Activated naive CD4-positive, alpha-beta T cell treated with anti-CD3 and anti-CD28 coated beads, Interleukin-2, amount 50 U/mL, for 72 hours (primary cell): Measurements from ENCODE around the gene MIER2. TPM values are rescaled to one million over a fixed set of nuclear protein-coding genes. Genes with fewer than 3 reads are reported as not detected.
"Not testable (repeated sequence)": the region's sequence is repeated elsewhere in the genome, so short reads cannot be mapped to it uniquely, and the experiment has no call there.

ENCODE experiments used
- ATAC-seq, 2 donors: fragments of 150-1000 bp; cut with Tn5 transposase; 2 replicates each; pipeline ENCODE4 v1.10.0; 2021; ENCODE audit warnings: mild to moderate bottlenecking in 2 of 2, moderate library complexity in 2 of 2
- DNase-seq, 2 donors: peaks; one replicate each; pipeline ENCODE4 v3.0.0; 2021 to 2022; ENCODE audit warnings: low spot score in 2 of 2
- H3K27ac Mint-ChIP-seq, 2 donors: one replicate each; pipeline ENCODE4 v1.8.0; 2022; ENCODE audit warnings: mild to moderate bottlenecking in 2 of 2, mixed read lengths in 2 of 2
- H3K36me3 Mint-ChIP-seq, 2 donors: one replicate each; pipeline ENCODE4 v1.8.0; 2022; ENCODE audit warnings: mixed read lengths in 2 of 2
- H3K9me3 Mint-ChIP-seq, 2 donors: one replicate each; pipeline ENCODE4 v1.8.0; 2022; ENCODE audit warnings: mixed read lengths in 2 of 2
- total RNA-seq, 2 donors: library from RNA; stranded (reverse); gene quantifications; one replicate each; pipeline ENCODE4 v1.2.3, GENCODE V29; 2022

The MIER2 gene
- total RNA-seq, 2 donors from 2014 or later, result 22.8 to 34.3 TPM

DNA sequence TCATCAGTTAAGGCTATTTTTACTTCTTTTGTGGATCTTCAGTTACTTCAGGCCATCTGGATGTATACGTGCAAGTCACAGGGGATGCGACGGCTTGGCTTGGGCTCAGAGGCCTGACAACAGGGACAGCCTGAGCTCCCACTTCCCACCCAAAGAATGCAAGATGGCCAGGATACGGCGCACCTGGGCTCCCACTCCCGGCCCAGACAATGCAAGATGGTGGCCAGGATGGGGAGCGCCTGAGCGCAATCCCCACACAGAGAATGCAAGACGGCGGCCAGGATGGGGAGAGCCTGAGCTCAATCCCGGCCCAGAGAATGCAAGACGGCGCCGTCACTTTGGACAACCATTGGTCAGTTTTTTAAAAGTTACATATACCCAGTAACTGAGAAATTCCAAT lies 25.3 kb upstream of the MIER2 start:
- Mint-ChIP-seq H3K27ac (no peak overlapping the region), H3K9me3 (no peaks in the 10 kb centered on the region), H3K36me3 (no peaks in the 10 kb centered on the region)
- no peak for ATAC-seq
- peak in 1 of 2 donors; percentile 21 for DNase-seq

DNA sequence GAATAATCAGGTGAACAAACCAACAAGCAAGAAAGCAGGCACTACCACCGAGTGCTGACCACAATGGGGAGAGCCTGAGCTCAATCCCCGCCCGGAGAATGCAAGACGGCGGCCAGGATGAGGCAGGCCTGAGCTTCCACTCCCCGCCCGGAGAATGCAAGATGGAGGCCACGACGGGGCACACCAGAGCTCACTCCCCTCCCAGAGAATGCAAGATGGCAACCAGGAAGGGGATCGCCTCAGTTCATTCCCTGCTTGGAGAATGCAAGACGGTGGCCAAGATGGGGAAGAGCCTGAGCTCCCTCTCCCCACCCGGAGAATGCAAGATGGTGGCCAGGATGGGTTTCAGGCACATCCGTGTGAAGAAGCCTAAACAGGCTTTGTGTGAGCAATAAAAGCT lies 24.7 kb upstream of the MIER2 start:
- no peaks in the 10 kb centered on the region for H3K9me3 Mint-ChIP-seq
- DNase-seq (peak in 1 of 2 donors; percentile 31), ATAC-seq (no peak)
- no peak overlapping the region for H3K27ac Mint-ChIP-seq
- no peaks in the 10 kb centered on the region for H3K36me3 Mint-ChIP-seq

DNA sequence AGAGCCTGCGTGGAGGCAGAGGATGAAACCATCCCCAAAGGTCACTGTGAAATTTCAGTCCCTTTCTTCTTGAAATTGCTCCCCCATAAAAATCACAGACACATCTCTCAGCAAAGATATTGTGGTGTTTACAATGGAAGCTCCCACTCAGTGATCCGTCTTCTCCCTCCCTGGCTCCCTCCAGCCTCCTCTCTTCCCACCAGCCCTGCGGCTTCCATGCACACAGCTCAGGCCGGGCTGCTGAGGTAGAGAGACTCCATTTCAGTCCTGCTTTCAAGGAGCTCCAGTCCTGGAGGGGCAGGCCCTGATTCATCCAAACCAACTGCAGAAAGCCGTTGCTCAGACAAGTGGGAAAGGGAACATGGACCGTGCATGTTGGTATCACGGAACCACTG lies 24.0 kb upstream of the MIER2 start:
- no peak for DNase-seq
- H3K36me3 Mint-ChIP-seq, result no peaks in the 10 kb centered on the region
- no peak for ATAC-seq
- no peak overlapping the region for H3K27ac Mint-ChIP-seq
- no peaks in the 10 kb centered on the region for H3K9me3 Mint-ChIP-seq

DNA sequence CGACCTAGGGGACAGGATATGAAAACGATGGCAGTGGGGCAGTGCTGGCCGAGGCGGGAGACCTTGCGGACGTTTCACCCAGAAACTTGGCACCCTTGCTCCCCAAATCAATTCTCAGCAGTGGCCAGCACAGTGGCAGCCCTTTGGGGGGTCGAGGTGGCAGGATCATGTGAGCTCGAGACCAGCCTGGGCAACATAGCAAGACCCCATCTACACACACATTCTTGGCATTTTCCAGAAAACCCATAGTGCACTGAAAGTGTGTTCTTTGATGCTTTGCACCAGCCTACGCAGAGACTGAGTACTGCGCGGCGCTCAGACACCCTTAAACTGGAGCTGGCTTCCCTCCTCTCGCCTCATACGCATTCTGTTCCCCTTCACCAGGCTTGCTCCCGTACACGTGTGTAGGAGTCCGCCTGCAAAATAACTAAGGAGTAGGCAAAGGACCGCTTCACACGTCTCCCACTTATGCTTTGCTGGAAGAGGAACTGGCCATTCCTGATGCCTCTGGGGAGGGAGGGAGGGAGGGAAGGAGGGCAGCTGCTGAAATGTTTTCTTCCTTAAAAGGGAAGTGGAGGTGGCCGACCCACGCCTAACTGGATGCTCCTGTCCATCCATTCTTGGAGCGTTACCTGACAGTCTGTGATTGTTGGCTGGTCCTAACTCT lies 23.5 kb upstream of the MIER2 start:
- Mint-ChIP-seq H3K9me3 (no peaks in the 10 kb centered on the region), H3K27ac (no peak overlapping the region), H3K36me3 (no peaks in the 10 kb centered on the region)
- DNase-seq, result peak in 1 of 2 donors; percentile 42
- no peak for ATAC-seq

DNA sequence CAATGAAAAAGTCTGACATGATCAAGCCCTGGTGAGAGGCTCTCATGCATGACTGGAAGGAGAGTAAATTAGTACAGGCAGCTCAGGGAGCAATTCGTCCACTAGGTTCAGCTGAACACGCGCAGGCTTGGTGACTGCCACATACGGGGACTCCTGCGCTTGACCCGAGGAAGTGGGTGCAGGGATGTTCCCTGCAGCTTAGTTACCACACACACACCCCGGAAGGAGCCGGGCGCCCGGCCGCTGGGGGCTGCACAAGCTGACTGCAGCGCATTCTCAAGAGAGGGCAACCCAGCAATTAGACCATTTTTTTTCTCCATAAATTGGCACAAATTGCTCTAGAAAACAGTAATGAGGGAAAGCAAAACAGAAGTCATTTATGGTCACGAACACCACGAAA lies 23.0 kb upstream of the MIER2 start:
- no peak for ATAC-seq

DNA sequence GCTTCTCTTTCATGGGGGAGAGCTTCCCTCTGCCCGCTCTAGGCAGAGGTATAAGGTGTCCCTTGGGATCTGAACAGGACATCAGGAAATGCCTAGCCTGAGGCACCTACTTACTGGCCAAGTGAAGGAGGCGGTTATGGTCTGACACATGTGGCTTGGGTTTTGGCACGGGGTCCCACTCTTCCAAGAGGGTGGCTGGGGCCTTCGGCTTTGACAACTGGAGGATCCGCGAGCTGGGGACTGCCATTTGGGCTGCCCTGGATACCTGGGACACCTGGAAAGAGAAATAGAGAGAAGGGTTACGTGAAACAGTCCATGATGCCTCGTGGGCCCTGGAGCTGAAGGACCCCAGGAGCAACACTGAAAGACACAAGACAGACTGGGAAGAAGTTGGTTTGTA lies 22.4 kb upstream of the MIER2 start:
- no peaks in the 10 kb centered on the region for H3K9me3 Mint-ChIP-seq
- H3K36me3 Mint-ChIP-seq, result no peaks in the 10 kb centered on the region
- DNase-seq (peak in 1 of 2 donors; percentile 44), ATAC-seq (no peak)
- no peak overlapping the region for H3K27ac Mint-ChIP-seq

More for the DNA sequence above, 23.0 kb upstream of the MIER2 start:
- Mint-ChIP-seq H3K9me3 (no peaks in the 10 kb centered on the region), H3K27ac (no peak overlapping the region), H3K36me3 (no peaks in the 10 kb centered on the region)
- DNase-seq, result peak in 1 of 2 donors; percentile 14

DNA sequence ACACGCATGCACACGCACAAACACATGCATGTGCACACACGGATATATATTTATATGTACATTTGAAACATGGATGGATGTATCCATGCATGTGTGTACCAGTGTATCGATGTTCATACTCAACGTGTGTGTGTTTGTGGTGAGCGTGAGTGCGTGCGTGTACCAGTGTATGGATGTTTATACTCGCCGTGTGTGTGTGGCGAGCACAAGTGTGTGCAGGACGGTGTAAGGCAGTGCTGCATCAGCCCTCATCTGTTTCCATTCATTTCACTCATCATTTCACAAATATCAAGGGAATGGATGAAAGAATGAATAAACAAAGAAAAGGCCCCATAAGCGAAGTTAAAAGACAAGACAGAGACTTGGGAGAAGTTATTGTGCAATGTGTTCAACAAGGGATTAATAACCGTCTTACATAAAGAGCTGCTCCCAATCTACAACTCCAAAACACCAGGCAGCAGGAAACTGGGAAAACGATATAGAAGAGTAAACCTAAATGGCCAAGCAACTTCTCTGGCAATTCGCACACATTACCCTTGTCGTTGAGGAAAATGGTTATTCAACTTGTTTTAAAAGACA lies 21.7 kb upstream of the MIER2 start:
- DNase-seq, result no peak
- no peak for ATAC-seq
- Mint-ChIP-seq H3K9me3 (no peaks in the 10 kb centered on the region), H3K36me3 (no peaks in the 10 kb centered on the region), H3K27ac (no peak overlapping the region)

DNA sequence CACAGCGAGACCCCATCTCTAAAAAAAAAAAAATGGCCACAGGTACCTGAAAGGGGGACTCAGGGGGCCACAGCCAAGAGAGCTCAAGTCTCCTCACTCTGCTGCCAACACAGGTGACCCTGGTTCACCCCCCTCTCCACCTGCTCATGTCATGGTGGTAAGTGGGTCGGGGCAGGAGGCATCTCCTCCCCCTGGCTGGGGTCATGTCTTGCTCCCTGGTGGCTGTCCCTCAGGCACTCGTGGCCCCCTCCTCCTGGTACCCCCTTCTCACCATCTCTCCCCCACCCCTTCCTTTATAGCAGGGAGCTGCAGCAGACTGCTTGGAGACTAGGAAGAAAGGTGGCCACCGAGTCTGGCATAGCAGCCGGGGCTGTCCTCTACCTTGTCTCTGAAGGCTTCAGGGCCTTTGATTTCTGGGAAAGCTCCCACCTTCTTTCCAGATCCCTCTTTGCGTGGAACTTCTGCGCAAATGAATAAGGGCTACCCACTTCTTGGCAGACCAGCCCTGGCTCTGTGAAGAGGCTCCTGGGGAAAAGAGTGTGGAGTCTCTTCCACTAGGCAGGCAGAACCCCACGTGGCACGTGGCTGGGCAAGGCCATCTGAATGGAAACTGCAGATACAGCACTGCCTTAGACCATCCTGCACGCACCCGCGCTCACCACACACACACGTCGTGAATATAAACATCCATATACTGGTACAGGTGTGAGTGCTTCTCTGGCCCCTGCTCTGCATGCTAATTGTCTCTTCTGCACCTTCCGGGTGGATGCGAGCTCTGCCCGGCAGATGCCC lies 20.1 kb upstream of the MIER2 start:
- H3K36me3 Mint-ChIP-seq, result no peaks in the 10 kb centered on the region
- no peak overlapping the region for H3K27ac Mint-ChIP-seq
- no peaks in the 10 kb centered on the region for H3K9me3 Mint-ChIP-seq
- DNase-seq (peak in 1 of 2 donors; percentile 16), ATAC-seq (no peak)

DNA sequence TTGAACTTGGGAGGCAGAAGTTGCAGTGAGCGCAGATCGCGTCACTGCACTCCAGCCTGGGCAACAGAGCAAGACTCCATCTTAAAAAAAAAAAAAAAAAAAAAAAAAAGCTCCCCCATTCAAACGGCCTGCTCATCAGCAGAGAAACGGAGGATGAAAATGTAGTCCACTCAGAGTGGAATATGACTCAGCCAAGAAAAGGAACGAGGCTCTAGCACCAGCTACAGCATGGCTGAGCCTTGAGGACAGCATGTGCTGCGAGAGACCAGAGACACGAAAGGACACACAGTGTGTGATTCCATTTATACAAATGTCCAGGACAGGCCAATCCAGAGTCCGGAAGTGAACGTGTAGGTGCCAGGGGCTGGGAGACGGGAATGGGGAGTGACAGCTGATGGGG lies 18.1 kb upstream of the MIER2 start:
- Mint-ChIP-seq H3K9me3 (no peaks in the 10 kb centered on the region), H3K36me3 (no peaks in the 10 kb centered on the region), H3K27ac (no peak overlapping the region)
- ATAC-seq (no peak), DNase-seq (peak in 1 of 2 donors; percentile 9)

DNA sequence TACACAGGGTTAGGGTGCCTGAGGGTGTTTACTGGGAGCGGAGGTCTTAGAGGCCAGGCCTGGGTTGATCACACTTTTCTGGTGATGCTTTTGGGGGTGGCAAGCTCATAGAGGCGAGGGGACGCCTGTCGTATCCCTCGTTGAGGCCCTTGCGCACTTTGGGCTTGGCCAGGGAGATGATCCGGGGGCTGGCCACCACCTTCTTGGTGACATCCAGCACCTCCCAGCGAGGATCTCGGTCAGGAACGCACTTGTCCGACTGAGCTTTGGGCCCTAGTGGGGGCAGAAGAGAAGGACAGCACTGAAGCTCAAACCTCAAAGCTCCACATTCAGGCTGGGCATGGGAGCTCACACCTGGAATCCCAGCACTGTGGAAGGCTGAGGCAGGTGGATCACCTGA lies 17.6 kb upstream of the MIER2 start:
- Mint-ChIP-seq H3K27ac (no peak overlapping the region), H3K9me3 (no peaks in the 10 kb centered on the region), H3K36me3 (no peaks in the 10 kb centered on the region)
- DNase-seq (peak in 1 of 2 donors; percentile 30), ATAC-seq (no peak)

DNA sequence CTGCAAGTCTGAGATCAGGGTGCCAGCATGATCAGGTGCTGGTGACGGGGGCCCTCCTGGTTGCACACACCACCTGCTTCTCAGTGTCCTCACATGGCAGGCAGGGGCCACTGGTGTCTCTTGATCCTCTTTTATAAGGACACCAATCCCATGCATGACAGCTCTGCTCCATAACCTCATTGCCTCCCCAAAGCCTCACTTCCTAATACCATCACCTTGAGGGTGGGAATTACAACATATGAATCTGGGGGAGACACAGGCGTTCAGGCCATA lies 15.0 kb upstream of the MIER2 start:
- DNase-seq (no peak), ATAC-seq (no peak)
- Mint-ChIP-seq H3K36me3 (peaks cover 0 to 12% of the 10 kb centered on the region in 2 donors), H3K27ac (no peak overlapping the region), H3K9me3 (peaks cover 5 to 6% of the 10 kb centered on the region in 2 donors)

DNA sequence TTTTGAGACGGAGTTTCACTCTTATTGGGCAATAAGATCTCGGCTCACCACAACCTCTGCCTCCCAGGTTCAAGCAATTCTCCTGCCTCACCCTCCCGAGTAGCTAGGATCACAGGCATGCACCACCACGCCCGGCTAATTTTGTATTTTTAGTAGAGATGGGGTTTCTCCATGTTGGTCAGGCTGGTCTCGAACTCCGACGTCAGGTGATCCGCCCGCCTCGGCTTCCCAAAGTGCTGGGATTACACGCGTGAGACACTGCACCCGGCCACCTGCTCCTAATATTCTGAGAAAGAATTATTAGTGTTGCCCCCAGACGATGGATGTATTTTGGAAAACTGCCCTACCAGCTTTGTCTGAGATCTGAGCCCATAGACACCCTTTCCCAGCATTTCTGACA lies 10.9 kb upstream of the MIER2 start:
- H3K9me3 Mint-ChIP-seq, result peaks cover 20 to 21% of the 10 kb centered on the region in 2 donors
- not testable (repeated sequence) for ATAC-seq, DNase-seq, H3K27ac Mint-ChIP-seq
- peaks cover 5 to 17% of the 10 kb centered on the region in 2 donors for H3K36me3 Mint-ChIP-seq

DNA sequence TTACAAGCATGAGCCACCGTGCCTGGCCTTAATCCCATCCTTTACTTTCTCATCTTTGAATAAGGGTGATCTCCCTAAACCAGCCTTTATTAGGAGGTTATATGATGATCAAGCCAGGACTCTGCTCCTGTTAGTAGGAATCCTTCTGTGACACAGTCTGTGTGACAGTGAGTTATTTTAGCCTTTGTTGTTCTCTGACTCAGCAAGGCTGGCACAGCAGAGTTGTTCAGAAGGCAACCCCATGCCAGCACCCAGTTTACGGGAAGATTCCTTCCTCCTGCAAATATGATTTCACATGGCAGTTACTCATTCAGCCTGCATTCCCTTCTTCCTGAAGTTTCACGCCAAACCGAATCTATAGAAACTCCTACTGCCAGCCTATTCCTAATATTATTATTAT lies 10.5 kb upstream of the MIER2 start:
- ATAC-seq (no peak), DNase-seq (no peak)
- Mint-ChIP-seq H3K9me3 (peaks cover 20 to 21% of the 10 kb centered on the region in 2 donors), H3K36me3 (peaks cover 5 to 17% of the 10 kb centered on the region in 2 donors), H3K27ac (no peak overlapping the region)

DNA sequence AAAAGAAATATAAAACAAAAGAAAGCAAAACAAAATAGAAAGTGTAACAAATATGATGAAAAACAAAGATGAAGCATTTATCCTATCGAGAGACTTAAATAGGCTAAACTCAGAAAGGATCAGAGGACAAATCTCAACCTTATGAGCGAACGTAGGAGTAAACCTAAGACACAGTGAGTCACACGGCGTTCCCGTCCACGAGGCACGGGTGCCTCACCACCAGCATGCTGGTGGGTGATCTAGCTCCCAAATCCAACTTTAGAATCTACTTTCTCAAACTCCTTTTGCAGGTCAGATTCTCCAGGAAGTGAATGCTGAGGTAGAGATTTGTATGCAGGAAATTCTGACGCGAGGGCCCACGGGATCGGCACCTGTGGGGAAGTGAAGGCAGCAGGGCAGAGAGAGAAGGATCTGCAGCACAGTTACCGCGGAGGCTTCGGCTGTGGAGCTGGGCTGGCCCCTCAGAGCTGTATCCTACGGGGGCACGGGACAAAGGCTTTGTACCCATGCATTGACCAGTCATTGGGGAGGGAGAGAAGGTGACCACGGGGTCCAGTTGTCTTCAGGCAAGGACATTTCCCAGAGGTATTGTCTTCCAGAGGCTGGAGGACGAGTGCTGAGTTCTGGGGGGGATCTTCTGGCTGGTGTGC lies 7.5 kb upstream of the MIER2 start:
- DNase-seq (peak in 1 of 2 donors; percentile 30), ATAC-seq (no peak)
- H3K27ac Mint-ChIP-seq, result no peak overlapping the region
- peaks cover 5 to 17% of the 10 kb centered on the region in 2 donors for H3K36me3 Mint-ChIP-seq
- H3K9me3 Mint-ChIP-seq, result peaks cover 20 to 21% of the 10 kb centered on the region in 2 donors

DNA sequence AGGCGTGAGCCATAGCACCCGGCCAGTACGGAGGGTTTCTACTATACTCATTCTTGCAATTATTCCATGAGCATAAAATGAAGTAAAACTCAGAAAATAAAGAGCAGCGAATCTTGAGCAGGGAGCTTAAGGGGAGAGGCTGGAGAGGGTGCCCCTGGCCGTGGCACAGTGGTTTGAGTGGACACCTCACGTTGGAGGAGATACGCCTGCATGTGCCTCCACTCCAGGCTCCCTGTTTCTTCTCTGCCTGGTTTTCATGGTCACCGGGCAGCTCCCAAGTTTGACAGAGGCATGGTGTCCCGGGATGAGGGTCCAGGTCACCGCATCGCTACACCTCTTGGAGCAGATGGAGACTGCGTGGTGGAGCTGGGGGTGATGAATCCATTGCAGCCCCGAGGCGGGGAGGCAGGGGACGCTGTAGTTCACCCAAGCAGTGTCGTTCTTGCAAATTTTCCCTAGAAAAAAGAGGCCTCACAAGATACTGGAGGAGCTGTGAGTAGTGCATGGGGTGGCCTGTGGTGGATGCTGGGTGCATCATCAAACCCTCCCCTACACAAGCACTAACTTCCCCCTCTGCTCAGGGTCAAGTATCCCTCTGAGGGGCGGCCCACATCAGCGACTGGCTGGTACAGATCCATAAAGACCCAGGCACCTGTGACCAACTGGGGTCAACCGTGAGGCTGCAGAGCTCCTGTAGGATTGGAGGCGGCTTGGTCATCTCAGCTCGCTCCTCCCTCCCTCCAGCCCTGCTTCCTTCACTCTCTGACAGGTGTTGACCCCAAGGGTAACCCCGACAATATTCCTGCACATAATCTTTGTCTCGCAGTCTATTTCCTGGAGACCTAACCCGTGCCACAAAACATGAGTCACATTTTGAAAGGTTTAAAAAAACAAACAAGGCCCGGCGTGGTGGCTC lies 3.6 kb upstream of the MIER2 start:
- Mint-ChIP-seq H3K27ac (no peak overlapping the region), H3K9me3 (peaks cover 16 to 17% of the 10 kb centered on the region in 2 donors), H3K36me3 (peaks cover 13 to 16% of the 10 kb centered on the region in 2 donors)
- DNase-seq, result peak in 1 of 2 donors; percentile 51
- no peak for ATAC-seq

DNA sequence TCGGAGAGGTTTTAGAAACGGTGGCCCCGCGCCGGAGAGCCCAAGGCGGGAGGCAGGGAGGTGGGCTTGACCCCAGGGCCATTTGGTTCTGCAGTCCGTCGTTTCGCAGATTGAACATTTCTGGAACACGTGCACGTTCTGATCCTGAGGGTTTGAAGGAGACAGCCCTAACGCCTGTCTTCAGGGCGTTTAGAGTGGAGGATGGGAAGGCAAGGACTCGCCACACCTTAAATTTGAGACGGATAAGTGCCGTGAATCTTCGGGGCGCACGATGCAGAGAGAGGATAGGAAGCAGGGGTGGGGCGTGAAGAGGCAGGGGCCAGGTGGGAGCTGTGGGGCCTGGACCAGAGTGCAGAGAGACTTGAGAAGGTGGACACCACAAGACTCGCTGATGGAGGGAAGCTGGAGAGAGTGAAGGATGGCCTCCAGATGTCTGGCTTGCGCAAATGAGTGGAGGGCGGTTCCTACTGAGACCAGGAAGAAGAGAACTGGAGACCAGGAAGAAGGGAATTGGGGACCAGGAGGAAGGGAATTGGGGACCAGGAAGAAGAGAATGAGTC lies 804 bp upstream of the MIER2 start:
- H3K36me3 Mint-ChIP-seq, result peaks cover 20 to 23% of the 10 kb centered on the region in 2 donors
- peaks cover 7 to 9% of the 10 kb centered on the region in 2 donors for H3K9me3 Mint-ChIP-seq
- ATAC-seq, result no peak
- DNase-seq, result no peak
- peak overlapping the region in 1 of 2 donors; percentile 75 for H3K27ac Mint-ChIP-seq
